ENCODE results near the gene THUMPD2.
"Not testable (repeated sequence)": the region's sequence is repeated elsewhere in the genome, so short reads cannot be mapped to it uniquely, and the experiment has no call there.

The THUMPD2 gene

DNA sequence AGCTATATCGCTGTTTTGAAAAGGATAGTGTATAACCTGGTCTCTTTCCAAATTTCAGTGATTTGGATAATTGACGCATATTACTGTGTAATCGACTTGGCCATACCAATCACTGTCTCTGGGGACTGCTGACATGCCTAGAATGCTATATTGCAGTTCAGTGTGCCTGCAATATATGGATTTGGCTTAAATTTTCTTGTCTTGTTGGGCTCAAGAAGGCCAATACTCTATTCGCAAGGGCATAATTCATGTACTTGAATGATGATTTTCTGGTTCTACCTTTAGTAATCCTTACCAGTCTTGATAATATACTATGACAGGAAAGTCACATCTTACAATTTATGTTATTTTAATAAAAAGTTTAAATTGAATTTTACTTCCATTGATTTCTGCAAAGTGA, 21.7 kb upstream of the THUMPD2 start:
- TF ChIP-seq, protein P1, sequence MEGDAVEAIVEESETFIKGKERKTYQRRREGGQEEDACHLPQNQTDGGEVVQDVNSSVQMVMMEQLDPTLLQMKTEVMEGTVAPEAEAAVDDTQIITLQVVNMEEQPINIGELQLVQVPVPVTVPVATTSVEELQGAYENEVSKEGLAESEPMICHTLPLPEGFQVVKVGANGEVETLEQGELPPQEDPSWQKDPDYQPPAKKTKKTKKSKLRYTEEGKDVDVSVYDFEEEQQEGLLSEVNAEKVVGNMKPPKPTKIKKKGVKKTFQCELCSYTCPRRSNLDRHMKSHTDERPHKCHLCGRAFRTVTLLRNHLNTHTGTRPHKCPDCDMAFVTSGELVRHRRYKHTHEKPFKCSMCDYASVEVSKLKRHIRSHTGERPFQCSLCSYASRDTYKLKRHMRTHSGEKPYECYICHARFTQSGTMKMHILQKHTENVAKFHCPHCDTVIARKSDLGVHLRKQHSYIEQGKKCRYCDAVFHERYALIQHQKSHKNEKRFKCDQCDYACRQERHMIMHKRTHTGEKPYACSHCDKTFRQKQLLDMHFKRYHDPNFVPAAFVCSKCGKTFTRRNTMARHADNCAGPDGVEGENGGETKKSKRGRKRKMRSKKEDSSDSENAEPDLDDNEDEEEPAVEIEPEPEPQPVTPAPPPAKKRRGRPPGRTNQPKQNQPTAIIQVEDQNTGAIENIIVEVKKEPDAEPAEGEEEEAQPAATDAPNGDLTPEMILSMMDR (IDR thresholded peaks at IDR 0.05; ENCODE audit: low read depth, low read length, missing control alignments), result no peak
- DNase-seq (ENCODE audit: extremely low read depth, low read depth), result no peak
- no peak overlapping the region for H3K4me3 ChIP-seq (replicated peaks; ENCODE audit: low read depth, low read length)

DNA sequence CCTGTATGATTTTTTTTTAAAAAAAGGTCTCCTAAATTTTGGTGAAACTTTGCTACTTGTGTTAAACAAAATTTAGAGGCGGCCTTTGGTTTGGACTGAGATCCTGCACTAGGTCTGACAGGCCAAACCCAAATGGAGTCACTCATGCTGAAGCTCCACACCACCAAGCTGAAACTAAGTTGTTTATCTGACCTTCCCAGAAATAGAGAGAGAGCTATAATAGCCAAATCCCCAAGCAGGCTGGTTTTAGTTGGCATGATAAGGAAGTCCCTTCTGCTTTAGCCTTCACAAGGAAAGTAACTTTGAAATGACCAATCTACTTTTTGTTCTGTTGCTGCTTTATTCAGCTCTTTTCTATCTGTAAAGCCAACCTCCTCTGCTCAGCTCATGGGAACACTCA, 17.1 kb upstream of the THUMPD2 start:
- no peak for DNase-seq (ENCODE audit: extremely low read depth, low read depth)
- no peak overlapping the region for H3K4me3 ChIP-seq (replicated peaks; ENCODE audit: low read depth, low read length)
- TF ChIP-seq, protein P1 (IDR thresholded peaks at IDR 0.05; ENCODE audit: low read depth, low read length, missing control alignments), result no peak

DNA sequence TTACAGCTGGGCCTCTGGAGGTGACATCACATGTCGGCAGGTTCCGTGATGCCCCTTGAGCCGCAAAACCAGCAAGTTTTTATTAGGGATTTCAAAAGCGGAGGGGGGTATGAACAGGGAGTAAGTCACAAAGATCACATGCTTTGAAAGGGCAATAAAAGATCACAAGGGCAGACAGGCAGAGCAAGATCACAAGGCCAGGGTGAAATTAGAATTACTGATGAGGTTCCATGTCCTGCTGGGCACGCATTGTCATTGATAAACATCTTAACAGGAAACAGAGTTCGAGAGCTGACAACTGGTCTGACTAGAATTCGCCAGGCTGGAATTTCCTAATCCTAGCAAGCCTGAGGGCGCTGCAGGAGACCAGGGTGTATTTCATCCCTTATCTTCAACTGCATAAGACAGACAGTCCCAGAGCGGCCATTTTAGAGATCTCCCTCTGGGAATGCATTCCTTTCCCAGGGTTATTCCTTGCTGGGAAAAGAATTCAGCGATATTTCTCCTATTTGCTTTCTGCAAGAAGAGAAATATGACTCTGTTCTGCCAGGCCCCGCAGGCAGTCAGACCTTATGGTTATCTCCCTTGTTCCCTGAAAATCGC, 11.3 kb upstream of the THUMPD2 start:
- DNase-seq (ENCODE audit: extremely low read depth, low read depth); H3K4me3 ChIP-seq (replicated peaks; ENCODE audit: low read depth, low read length): not testable (repeated sequence)

DNA sequence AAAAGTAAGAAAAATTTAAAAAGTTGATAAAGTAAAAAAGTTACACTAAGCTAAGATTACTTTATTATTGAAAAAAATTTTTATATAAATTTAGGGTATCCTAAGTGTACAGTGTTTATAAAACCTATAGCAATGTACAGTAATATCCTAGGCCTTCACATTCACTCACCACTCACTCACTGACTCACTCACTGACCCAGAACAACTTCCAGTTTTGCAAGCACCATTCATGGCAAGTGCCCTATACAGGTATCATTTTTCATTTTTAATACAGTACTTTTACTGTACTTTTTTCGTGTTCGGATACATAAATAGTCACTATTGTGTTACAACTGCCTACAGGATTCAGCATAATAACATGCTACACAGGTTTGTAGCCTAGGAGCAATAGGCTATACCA, 8.9 kb upstream of the THUMPD2 start:
- TF ChIP-seq, protein P1 (IDR thresholded peaks at IDR 0.05; ENCODE audit: low read depth, low read length, missing control alignments), result no peak
- H3K4me3 ChIP-seq (replicated peaks; ENCODE audit: low read depth, low read length), result no peak overlapping the region
- no peak for DNase-seq (ENCODE audit: extremely low read depth, low read depth)

DNA sequence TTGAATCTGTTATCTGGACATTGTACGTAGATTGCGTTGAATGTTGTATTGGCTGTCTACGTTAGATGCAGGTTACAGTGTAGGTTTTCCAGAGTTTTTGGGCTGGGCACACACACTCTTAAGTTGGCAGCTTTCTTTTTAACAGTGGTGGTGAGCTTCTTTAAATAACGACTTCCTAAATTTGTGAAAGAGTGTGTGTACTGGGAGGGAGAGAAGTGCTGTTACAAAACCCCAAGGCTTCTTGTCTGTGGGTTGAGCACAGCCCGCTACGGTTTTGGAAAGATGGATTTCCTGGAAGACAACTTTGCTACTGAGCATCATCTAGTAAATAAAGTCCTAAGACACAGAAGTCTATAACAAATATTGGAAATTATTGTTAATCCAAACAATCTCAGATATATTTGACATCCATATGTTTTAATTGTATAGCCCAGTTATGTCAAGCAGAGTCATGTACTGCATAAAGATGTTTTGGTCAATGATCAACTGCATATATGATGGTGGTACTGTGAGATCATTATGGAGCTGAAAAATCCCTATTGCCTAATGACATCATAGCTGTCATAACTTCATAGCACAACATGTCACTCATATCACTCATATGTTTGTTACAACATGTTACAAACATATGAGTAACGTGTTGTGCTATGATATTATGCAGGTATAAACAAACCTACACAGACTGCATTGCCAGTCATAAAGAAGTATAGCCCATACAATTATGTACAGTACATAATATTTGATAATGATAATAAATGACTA, 7.9 kb upstream of the THUMPD2 start:
- H3K4me3 ChIP-seq (replicated peaks; ENCODE audit: low read depth, low read length), result no peak overlapping the region
- no peak for DNase-seq (ENCODE audit: extremely low read depth, low read depth)
- TF ChIP-seq, protein P1 (IDR thresholded peaks at IDR 0.05; ENCODE audit: low read depth, low read length, missing control alignments), result no peak

DNA sequence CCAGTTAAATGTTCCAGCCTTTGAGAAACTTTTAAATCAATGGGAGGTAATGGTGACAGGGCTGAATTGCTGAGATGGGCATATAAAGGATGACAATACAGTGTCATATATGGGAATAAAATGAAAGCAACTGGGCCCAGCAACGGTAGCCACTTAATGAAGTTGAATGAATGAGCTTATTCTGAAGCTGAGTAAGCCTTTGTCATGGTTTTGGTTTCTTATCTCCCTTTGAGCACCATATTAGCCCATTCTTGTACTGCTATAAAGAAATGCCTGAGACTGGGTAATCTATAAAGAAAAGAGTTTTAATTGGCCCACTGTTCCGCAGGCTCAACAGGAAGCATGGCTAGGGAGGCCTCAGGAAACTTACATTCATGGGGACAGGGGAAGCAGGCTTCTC, 3.5 kb upstream of the THUMPD2 start:
- H3K4me3 ChIP-seq (replicated peaks; ENCODE audit: low read depth, low read length), result no peak overlapping the region
- TF ChIP-seq, protein P1 (IDR thresholded peaks at IDR 0.05; ENCODE audit: low read depth, low read length, missing control alignments), result no peak
- no peak for DNase-seq (ENCODE audit: extremely low read depth, low read depth)

DNA sequence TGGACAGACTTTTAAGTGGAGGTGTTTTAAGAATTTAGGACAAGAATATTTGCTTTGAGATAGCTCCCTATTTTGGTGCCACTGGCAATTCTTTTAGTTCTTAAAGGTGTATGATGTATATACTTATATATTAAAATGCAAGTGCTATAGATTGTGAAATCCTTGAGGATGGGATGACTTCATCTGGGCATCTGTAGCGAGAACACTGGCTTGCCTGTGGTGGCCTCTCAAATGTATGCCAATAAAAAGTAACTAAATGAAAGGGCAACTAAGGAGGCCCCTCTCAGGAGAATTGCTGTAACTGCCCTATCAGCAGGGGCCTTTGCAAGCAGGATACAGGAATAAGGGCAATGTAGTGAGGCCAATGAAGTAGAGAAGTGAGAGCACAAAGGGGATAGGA, 2.6 kb upstream of the THUMPD2 start:
- TF ChIP-seq, protein P1 (IDR thresholded peaks at IDR 0.05; ENCODE audit: low read depth, low read length, missing control alignments), result no peak
- no peak for DNase-seq (ENCODE audit: extremely low read depth, low read depth)
- H3K4me3 ChIP-seq (replicated peaks; ENCODE audit: low read depth, low read length), result no peak overlapping the region

All from HFF-Myc (cell line).